Smooth muscle cell (in vitro differentiated cells): ENCODE results near the gene ANO1. TPM values are rescaled to one million over a fixed set of nuclear protein-coding genes. Genes with fewer than 3 reads are reported as not detected.

ENCODE experiments used
- DNase-seq: peaks from one replicate; lab custom pipeline; 2025; ENCODE audit not compliant: unreplicated experiment; lab: John Stamatoyannopoulos, UW
- H2AFZ ChIP-seq: fragments of 200-600 bp; sonication (generic); 2 replicates; pipeline ENCODE4 v1.6.0; 2016; ENCODE audit warnings: antibody characterized with exemption, low read depth, mild to moderate bottlenecking
- H3F3A ChIP-seq: fragments of 200-600 bp; sonication (generic); 2 replicates; pipeline ENCODE4 v1.6.0; 2017; ENCODE audit warnings: antibody characterized with exemption, low read depth
- H3K27ac ChIP-seq: fragments of 200-600 bp; sonication (generic); 2 replicates; pipeline ENCODE4 v1.5.1; 2016; ENCODE audit warnings: low read depth, mild to moderate bottlenecking
- H3K27me3 ChIP-seq: fragments of 200-600 bp; sonication (generic); 2 replicates; pipeline ENCODE4 v1.6.1; 2016; ENCODE audit warnings: low read depth, mild to moderate bottlenecking
- H3K36me3 ChIP-seq: fragments of 200-600 bp; sonication (generic); 2 replicates; pipeline ENCODE4 v1.5.1; 2016; ENCODE audit warnings: low read depth
- H3K4me1 ChIP-seq: fragments of 200-600 bp; sonication (generic); 2 replicates; pipeline ENCODE4 v1.5.1; 2016; ENCODE audit warnings: low read depth
- H3K4me2 ChIP-seq: fragments of 200-600 bp; sonication (generic); 2 replicates; pipeline ENCODE4 v1.6.0; 2016; ENCODE audit warnings: mild to moderate bottlenecking
- H3K4me3 ChIP-seq: fragments of 200-600 bp; sonication (generic); 2 replicates; pipeline ENCODE4 v1.5.1; 2016; ENCODE audit warnings: mild to moderate bottlenecking
- H3K79me2 ChIP-seq: fragments of 200-600 bp; sonication (generic); 2 replicates; pipeline ENCODE4 v1.6.0; 2016; ENCODE audit warnings: low read depth, mild to moderate bottlenecking
- H3K9ac ChIP-seq: fragments of 200-600 bp; sonication (generic); 2 replicates; pipeline ENCODE4 v1.6.0; 2016; ENCODE audit warnings: low read depth
- H3K9me3 ChIP-seq: fragments of 200-600 bp; sonication (generic); replicated peaks from 2 replicates; pipeline ENCODE4 v1.5.1; 2016; ENCODE audit warnings: low read depth
- H4K20me1 ChIP-seq: fragments of 200-600 bp; sonication (generic); 2 replicates; pipeline ENCODE4 v1.6.0; 2016; ENCODE audit warnings: low read depth
- WGBS: methylation state at CpG from one replicate; pipeline ENCODE4 v1.1.7; 2016; ENCODE audit warnings: low lambda C conversion rate; 5-methylcytosine and 5-hydroxymethylcytosine counted together
- polyA plus RNA-seq: library from polyadenylated mRNA; unstranded; fragments of >200 nt; fragmentation: Nextera tagmentation; extraction: Ambion mirVana; gene quantifications from 2 replicates; pipeline ENCODE4 v1.2.1, GENCODE V29; 2016
- total RNA-seq: library from RNA; depleted of rRNA; stranded (reverse); fragments of >200 nt; gene quantifications from 2 replicates; pipeline ENCODE4 v1.2.3, GENCODE V29; 2014
- TF ChIP-seq, protein P1 (sequence below): fragments of 200-600 bp; sonication (generic); IDR thresholded peaks from 2 replicates; pipeline ENCODE4 v1.5.1; 2017; ENCODE audit warnings: borderline replicate concordance, mild to moderate bottlenecking, antibody characterized with exemption; ENCODE audit not compliant: insufficient read depth, poor library complexity, severe bottlenecking

Gene ANO1
- total and polyA plus RNA-seq, 2 experiments from 2014 or later: 93.4 to 133 TPM

DNA sequence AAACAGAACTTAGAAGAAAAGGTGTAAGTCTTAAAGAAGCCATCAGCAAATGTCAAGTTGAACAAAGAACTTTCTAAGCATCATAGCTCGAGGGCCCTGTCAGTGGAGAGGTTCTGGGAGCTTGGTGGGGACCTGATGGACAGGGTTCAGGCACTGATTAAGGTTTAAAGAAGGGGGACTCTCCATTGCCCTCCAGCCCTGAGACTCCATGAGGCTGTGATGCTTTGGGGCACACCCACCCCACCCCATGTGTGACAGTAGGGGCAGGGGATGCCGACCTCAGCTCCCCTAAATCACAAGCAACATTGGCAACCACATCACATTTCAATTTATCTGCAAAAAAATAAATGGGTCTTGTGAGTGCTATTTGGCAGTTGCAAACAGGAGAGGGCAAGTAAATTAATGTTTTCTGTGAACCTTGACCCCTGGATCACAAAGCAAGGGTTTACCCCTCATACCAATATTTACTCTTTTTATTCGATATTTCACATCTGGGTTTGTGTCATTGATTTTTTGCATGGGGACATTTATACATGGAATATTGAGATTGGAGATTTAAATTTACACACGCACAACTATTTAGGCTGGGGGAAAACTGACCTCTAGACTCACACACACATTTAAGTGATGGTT lies 37.1 kb upstream of the ANO1 start:
- Histone ChIP-seq H3K36me3 (no peaks in the 10 kb centered on the region), H3K27me3 (no peaks in the 10 kb centered on the region), H3K9me3 (peaks cover 8% of the 10 kb centered on the region), H3K79me2 (no peaks in the 10 kb centered on the region), H2AFZ (no peak overlapping the region), H3K4me3 (no peak overlapping the region), H3F3A (no peaks in the 10 kb centered on the region), H3K4me1 (no peaks in the 10 kb centered on the region), H3K27ac (no peak overlapping the region), H4K20me1 (no peaks in the 10 kb centered on the region), H3K4me2 (no peak overlapping the region), H3K9ac (no peak overlapping the region)
- TF ChIP-seq, protein P1, sequence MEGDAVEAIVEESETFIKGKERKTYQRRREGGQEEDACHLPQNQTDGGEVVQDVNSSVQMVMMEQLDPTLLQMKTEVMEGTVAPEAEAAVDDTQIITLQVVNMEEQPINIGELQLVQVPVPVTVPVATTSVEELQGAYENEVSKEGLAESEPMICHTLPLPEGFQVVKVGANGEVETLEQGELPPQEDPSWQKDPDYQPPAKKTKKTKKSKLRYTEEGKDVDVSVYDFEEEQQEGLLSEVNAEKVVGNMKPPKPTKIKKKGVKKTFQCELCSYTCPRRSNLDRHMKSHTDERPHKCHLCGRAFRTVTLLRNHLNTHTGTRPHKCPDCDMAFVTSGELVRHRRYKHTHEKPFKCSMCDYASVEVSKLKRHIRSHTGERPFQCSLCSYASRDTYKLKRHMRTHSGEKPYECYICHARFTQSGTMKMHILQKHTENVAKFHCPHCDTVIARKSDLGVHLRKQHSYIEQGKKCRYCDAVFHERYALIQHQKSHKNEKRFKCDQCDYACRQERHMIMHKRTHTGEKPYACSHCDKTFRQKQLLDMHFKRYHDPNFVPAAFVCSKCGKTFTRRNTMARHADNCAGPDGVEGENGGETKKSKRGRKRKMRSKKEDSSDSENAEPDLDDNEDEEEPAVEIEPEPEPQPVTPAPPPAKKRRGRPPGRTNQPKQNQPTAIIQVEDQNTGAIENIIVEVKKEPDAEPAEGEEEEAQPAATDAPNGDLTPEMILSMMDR: no peak
- DNase-seq: no peak
- 94% methylated on average over 4 of the region's 4 CpGs for WGBS

DNA sequence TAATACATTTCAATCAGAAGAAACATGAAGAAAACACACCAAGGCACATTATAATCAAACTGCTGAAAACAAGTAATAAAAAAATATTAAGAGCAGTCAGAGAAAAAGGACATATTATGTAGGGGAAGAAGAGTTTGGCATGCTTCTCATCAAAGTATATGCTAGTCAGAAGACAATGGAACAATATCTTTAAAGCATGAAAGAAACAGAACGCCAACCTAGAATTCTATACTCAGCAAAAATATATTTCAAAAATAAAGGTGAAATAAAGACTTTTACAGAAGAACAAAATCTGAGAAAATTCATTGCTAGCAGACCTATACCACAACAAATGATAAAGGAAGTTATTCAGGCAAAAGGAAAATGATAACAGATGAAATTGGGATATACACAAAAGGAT lies 34.6 kb upstream of the ANO1 start:
- 97% methylated on average over 1 of the region's 1 CpG for WGBS
- TF ChIP-seq, protein P1: no peak
- H3K4me2 ChIP-seq: no peak overlapping the region
- peaks cover 8% of the 10 kb centered on the region for H3K9me3 ChIP-seq
- no peak overlapping the region for H2AFZ ChIP-seq
- no peaks in the 10 kb centered on the region for H3K27me3 ChIP-seq
- H3K9ac ChIP-seq: no peak overlapping the region
- H4K20me1 ChIP-seq: no peaks in the 10 kb centered on the region
- H3K79me2 ChIP-seq: no peaks in the 10 kb centered on the region
- no peaks in the 10 kb centered on the region for H3K36me3 ChIP-seq
- no peak for DNase-seq
- no peak overlapping the region for H3K4me3 ChIP-seq
- no peak overlapping the region for H3K27ac ChIP-seq
- no peaks in the 10 kb centered on the region for H3F3A ChIP-seq
- H3K4me1 ChIP-seq: no peaks in the 10 kb centered on the region

DNA sequence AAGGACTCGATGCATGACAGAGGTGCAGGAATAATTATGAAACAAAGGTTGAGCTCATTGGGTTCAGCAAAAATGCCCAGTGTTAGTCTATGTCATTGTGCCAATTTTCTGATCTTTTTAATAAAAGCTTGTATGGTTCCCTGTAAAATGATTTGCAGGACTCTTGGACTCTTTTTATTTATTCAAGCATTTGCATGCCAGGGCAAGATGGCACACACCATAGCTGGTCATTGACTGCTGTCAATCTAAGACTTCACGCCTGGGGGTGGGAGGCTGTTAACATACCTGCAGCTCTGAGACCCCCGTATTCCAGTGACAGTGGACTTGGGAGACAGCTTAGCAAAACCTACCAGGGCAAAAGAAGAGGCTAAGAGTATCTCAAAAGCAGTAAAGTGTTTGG lies 32.0 kb upstream of the ANO1 start:
- Histone ChIP-seq H3K9ac (no peak overlapping the region), H3K27me3 (no peaks in the 10 kb centered on the region), H3K9me3 (peaks cover 8% of the 10 kb centered on the region), H3K4me1 (no peaks in the 10 kb centered on the region), H3K36me3 (no peaks in the 10 kb centered on the region), H3K4me3 (no peak overlapping the region), H3K27ac (no peak overlapping the region), H3K79me2 (no peaks in the 10 kb centered on the region), H3K4me2 (no peak overlapping the region), H3F3A (no peaks in the 10 kb centered on the region), H2AFZ (no peak overlapping the region), H4K20me1 (no peaks in the 10 kb centered on the region)
- TF ChIP-seq, protein P1: no peak
- no peak for DNase-seq
- WGBS: 62% methylated on average over 3 of the region's 3 CpGs
